Uterus (tissue), 4 donors: Measurements from ENCODE around the gene CHST9. TPM values are rescaled to one million over a fixed set of nuclear protein-coding genes. Genes with fewer than 3 reads are reported as not detected.

ENCODE experiments used
- DNase-seq, 2 donors: peaks; one replicate each; pipeline ENCODE4 v3.0.0-alpha.2; 2019 to 2020
- H3K27ac ChIP-seq, 2 donors: fragments of 200-600 bp; sonication (generic); 1 replicate in 1 of 2; 2 replicates in 1 of 2; pipeline ENCODE4 v1.5.1; 2016 to 2018
- H3K27me3 ChIP-seq, 2 donors: fragments of 200-600 bp; sonication (generic); one replicate each; pipeline ENCODE4 v1.5.1; 2018 to 2019; ENCODE audit warnings: control low read depth in 1 of 2
- H3K36me3 ChIP-seq, 2 donors: fragments of 200-600 bp; sonication (generic); one replicate each; pipeline ENCODE4 v1.5.1; 2019; ENCODE audit warnings: control low read depth in 1 of 2
- H3K4me1 ChIP-seq, 2 donors: fragments of 200-600 bp; sonication (generic); one replicate each; pipeline ENCODE4 v1.5.1; 2018 to 2019; ENCODE audit warnings: control low read depth in 1 of 2
- H3K4me3 ChIP-seq, 2 donors: fragments of 200-600 bp; sonication (generic); 1 replicate in 1 of 2; 2 replicates in 1 of 2; pipeline ENCODE4 v1.5.1; 2018 to 2019; ENCODE audit warnings: mild to moderate bottlenecking in 1 of 2
- H3K9me3 ChIP-seq, 2 donors: fragments of 200-600 bp; sonication (generic); one replicate each; pipeline ENCODE4 v1.5.1; 2019; ENCODE audit warnings: control low read depth in 1 of 2
- POLR2A ChIP-seq, 2 donors: fragments of 450-650 bp; IDR thresholded peaks; one replicate each; pipeline ENCODE4 v1.6.1; 2016; ENCODE audit warnings: antibody characterized with exemption in 2 of 2, mild to moderate bottlenecking in 1 of 2, moderate library complexity in 1 of 2
- intact Hi-C: fragments of 100-400 bp; cut with DNase I; formaldehyde crosslinking; loops from one replicate; pipeline ENCODE4 v1.15.1; 2023; ENCODE audit warnings: low total_unique reads
- total RNA-seq, 4 donors: library from RNA; depleted of rRNA in 3 of 4; stranded (reverse); fragments of >200 nt in 3 of 4; gene quantifications; one replicate each; pipeline versions ENCODE4 v1.1.0 to v1.2.4, GENCODE V29; 2014 to 2023
- TF ChIP-seq, protein P1 (sequence below), 4 experiments: fragments of 200-600 bp in 2 of 4; fragments of 450-650 bp in 2 of 4; sonication (generic) in 2 of 4; IDR thresholded peaks; one replicate each; pipeline ENCODE4 v1.5.1; 2016 to 2019; ENCODE audit warnings: antibody characterized with exemption in 4 of 4, mild to moderate bottlenecking in 2 of 4, moderate library complexity in 1 of 4
- donor health status: DM: yes; HTN: yes; CAD: no.

Gene CHST9
- total RNA-seq, 4 donors from 2014 or later, result 0.21 to 3.7 TPM; not detected in 2

DNA sequence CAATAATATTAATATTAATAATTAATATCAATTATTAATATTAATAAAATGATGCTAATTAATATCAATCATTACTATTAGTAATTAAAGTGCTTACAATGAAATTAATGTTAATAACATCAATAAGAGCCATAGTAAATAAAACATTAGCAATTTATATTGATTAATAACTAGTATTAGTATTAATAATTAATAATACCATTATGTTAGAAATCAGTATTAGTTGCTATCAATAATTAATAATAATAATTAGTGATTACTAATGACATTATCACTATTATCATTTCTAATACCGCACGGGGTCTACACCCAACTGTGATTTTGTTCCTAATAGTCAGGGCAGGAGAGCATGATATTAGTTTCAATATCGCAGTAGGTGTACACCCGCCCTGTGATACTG is 296.8 kb downstream of the CHST9 start:
- intact Hi-C loops, result no loop called here

DNA sequence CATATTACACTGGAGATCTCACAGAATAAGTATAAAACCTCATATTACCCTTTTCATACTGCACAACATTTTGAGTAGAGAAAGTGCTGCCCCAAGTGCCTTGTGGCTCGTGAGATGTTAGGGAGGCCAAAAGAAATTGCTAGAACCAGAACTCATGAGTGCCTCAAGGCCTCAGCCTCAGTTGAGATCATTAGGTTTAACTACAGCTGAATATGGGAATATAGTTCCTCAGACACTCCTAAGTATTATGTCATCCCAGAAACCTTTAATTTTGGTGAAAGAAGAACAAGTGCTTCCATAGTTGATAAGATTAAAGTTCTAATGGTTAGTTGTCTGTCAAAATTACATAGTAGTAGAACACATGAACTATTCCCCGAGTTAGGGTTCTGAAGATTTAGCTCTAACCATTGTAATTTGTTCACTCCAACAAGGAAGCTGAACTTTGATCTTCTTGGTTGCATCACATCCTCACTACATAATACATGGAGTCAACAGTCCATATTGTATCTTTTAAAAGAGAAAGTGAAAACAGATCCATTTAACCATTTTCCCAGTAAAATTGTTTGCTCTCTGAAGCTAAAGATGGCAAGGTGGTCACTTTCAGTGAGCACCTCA is 310.0 kb downstream of the CHST9 start:
- H3K4me1 ChIP-seq, result no peaks in the 10 kb centered on the region
- no peak overlapping the region for H3K4me3 ChIP-seq
- TF ChIP-seq, protein P1, sequence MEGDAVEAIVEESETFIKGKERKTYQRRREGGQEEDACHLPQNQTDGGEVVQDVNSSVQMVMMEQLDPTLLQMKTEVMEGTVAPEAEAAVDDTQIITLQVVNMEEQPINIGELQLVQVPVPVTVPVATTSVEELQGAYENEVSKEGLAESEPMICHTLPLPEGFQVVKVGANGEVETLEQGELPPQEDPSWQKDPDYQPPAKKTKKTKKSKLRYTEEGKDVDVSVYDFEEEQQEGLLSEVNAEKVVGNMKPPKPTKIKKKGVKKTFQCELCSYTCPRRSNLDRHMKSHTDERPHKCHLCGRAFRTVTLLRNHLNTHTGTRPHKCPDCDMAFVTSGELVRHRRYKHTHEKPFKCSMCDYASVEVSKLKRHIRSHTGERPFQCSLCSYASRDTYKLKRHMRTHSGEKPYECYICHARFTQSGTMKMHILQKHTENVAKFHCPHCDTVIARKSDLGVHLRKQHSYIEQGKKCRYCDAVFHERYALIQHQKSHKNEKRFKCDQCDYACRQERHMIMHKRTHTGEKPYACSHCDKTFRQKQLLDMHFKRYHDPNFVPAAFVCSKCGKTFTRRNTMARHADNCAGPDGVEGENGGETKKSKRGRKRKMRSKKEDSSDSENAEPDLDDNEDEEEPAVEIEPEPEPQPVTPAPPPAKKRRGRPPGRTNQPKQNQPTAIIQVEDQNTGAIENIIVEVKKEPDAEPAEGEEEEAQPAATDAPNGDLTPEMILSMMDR (IDR thresholded peaks at IDR 0.05), result no peak
- no peak for TF ChIP-seq POLR2A (IDR thresholded peaks at IDR 0.05)
- no peaks in the 10 kb centered on the region for H3K36me3 ChIP-seq
- intact Hi-C loops, result no loop called here
- no peak for DNase-seq
- no peaks in the 10 kb centered on the region for H3K27me3 ChIP-seq
- H3K27ac ChIP-seq, result no peak overlapping the region
- H3K9me3 ChIP-seq, result no peaks in the 10 kb centered on the region

More for the DNA sequence above, 296.8 kb downstream of the CHST9 start:
- DNase-seq, result no peak
- no peaks in the 10 kb centered on the region for H3K4me1 ChIP-seq
- TF ChIP-seq POLR2A (IDR thresholded peaks at IDR 0.05), result no peak
- TF ChIP-seq, protein P1 (IDR thresholded peaks at IDR 0.05), result no peak
- no peaks in the 10 kb centered on the region for H3K36me3 ChIP-seq
- no peak overlapping the region for H3K4me3 ChIP-seq
- no peaks in the 10 kb centered on the region for H3K27me3 ChIP-seq
- H3K27ac ChIP-seq, result no peak overlapping the region
- no peaks in the 10 kb centered on the region for H3K9me3 ChIP-seq

DNA sequence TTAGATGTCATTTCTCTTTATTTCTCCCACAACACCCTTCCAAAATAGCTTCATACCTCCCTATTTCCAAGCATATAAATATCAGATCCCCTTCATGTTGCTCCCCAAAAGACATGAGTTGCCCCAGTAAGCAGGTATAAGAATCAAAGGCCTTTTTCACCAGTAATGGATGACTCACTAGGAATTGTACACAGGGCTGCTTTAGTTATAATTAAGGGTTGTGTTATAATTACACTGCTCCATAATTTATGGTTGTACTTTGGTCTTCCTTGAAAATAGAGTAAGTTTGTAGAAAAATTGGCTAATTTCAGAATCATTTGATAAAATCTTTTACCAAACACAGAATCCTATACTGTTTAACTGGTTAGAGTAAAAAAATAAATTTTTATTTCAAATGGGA is 310.8 kb downstream of the CHST9 start:
- H3K36me3 ChIP-seq, result no peaks in the 10 kb centered on the region
- no peak for TF ChIP-seq POLR2A (IDR thresholded peaks at IDR 0.05)
- TF ChIP-seq, protein P1 (IDR thresholded peaks at IDR 0.05), result no peak
- H3K4me3 ChIP-seq, result no peak overlapping the region
- H3K4me1 ChIP-seq, result no peaks in the 10 kb centered on the region
- H3K9me3 ChIP-seq, result no peaks in the 10 kb centered on the region
- H3K27me3 ChIP-seq, result no peaks in the 10 kb centered on the region
- no peak for DNase-seq
- intact Hi-C loops, result no loop called here
- H3K27ac ChIP-seq, result no peak overlapping the region

DNA sequence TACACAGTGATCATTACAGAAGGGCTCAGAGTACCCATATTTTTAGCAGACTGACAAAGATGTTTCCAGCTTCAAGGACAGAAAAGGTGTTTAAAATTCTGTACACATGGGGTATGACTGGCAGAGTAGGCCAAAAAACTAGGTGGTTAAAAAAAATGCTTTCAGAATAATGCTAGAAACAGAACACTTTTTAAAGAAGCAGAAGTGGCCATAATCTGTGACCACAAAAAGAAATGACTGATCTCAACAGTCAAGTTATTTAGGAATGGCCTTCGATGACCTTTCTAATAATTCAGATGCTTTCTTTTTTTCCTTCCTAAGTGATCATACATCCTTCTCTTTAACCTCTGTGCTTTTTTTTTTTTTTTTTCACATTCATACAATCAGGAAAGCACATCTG is 315.5 kb downstream of the CHST9 start:
- TF ChIP-seq POLR2A (IDR thresholded peaks at IDR 0.05), result no peak
- TF ChIP-seq, protein P1 (IDR thresholded peaks at IDR 0.05), result no peak
- intact Hi-C loops, result no loop called here
- DNase-seq, result no peak
- no peak overlapping the region for H3K4me3 ChIP-seq
- no peaks in the 10 kb centered on the region for H3K4me1 ChIP-seq
- no peaks in the 10 kb centered on the region for H3K27me3 ChIP-seq
- H3K36me3 ChIP-seq, result no peaks in the 10 kb centered on the region
- H3K9me3 ChIP-seq, result no peaks in the 10 kb centered on the region
- no peak overlapping the region for H3K27ac ChIP-seq

DNA sequence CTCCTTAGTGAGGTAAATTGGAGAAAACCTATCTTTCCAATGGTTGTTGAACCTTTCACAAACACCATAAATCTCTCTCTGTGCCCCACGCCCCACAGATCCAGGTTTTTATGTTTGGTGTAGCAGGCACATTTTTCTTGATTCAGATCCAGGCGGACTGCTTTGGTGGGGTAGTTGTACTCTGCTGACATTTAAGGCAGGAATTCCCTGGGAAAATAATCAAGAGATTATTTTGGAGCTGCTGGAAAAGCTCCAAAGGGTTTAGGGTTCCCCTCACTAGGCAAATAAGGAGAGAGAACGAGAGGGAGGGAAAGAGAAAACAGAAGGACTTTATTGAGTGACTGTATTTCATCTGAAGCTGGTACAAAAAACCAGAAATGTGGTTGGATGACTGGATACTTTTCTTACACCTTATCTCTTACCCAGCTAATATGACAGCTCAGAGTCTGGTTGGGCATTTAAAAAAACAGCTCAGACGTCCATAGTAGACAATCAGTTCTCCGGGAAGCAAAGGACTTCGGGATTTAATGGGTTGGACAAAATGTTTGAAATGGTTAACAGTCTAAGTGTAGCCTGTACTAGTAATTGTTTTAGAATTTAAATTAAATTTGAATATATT is 316.0 kb downstream of the CHST9 start:
- Histone ChIP-seq H3K4me3 (no peak overlapping the region), H3K27ac (no peak overlapping the region), H3K36me3 (no peaks in the 10 kb centered on the region), H3K4me1 (no peaks in the 10 kb centered on the region), H3K27me3 (no peaks in the 10 kb centered on the region), H3K9me3 (no peaks in the 10 kb centered on the region)
- TF ChIP-seq POLR2A (IDR thresholded peaks at IDR 0.05), result no peak
- TF ChIP-seq, protein P1 (IDR thresholded peaks at IDR 0.05), result no peak
- no peak for DNase-seq
- intact Hi-C loops, result no loop called here
